ENCODE measurements around the gene BCL2A1.

Gene BCL2A1

DNA sequence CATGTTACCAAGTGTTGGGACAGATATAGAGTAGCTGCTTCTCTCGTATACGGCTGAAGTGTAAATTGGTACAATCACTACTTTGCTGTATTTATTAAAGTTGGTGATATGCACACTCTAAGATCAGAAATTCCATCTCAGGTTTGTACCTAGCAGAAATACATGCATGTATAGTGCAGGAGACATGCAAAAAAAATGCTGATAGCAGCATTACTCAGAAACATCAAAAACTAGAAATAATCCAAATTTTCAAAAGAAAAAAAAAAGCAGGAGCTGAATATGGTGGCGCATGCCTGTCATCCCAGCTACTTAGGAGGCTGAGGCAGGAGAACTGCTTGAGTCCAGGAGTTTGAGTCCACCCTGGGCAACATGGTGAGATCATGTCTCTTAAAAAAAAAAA, 31.3 kb upstream of the BCL2A1 start:
- TF ChIP-seq, protein P1, sequence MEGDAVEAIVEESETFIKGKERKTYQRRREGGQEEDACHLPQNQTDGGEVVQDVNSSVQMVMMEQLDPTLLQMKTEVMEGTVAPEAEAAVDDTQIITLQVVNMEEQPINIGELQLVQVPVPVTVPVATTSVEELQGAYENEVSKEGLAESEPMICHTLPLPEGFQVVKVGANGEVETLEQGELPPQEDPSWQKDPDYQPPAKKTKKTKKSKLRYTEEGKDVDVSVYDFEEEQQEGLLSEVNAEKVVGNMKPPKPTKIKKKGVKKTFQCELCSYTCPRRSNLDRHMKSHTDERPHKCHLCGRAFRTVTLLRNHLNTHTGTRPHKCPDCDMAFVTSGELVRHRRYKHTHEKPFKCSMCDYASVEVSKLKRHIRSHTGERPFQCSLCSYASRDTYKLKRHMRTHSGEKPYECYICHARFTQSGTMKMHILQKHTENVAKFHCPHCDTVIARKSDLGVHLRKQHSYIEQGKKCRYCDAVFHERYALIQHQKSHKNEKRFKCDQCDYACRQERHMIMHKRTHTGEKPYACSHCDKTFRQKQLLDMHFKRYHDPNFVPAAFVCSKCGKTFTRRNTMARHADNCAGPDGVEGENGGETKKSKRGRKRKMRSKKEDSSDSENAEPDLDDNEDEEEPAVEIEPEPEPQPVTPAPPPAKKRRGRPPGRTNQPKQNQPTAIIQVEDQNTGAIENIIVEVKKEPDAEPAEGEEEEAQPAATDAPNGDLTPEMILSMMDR (IDR thresholded peaks at IDR 0.05) = no peak
- no peak for DNase-seq (ENCODE audit: low spot score)
- Histone ChIP-seq H3K4me3 (no peak overlapping the region), H3K27ac (no peak overlapping the region)

DNA sequence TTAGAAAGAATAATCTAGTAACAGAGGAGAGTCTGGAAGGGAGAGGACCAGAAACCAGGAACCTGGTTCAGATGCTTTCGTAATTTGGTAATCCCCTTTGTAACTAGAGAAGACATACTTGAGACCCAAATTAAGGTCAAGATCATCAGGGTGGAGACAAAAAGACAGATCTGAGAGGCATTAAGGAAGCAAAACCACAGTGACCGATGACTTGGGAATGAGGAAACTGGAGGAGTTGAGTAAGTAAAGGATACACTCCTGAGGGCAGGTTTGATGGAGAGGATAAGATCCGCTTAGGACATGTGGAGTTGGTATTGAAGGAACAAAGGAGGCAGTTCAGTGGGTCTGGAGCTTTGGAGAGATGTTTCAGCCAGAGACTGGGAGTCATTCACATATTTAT, 23.6 kb upstream of the BCL2A1 start:
- no peak overlapping the region for H3K27ac ChIP-seq
- no peak overlapping the region for H3K4me3 ChIP-seq
- TF ChIP-seq, protein P1 (IDR thresholded peaks at IDR 0.05) = no peak
- DNase-seq (ENCODE audit: low spot score) = no peak

DNA sequence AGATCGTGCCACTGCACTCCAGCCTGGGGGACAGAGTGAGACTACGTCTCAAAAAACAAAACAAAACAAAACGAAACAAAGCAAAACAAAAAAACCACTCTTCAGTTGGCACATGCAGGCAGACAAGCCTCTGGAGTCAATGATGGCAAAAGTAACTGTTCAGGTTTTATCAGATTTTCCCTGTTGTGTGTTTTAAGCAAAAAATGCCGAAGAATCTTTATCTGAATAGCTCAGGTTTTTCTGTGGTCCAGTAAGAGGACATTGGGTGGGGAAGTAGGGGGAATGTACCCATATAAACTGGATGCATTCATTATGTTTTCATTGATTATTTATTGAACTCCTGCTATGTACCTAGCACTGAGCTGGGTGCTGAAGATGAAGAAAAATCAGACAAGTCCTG, 20.8 kb upstream of the BCL2A1 start:
- no peak for DNase-seq (ENCODE audit: low spot score)
- Histone ChIP-seq H3K4me3 (no peak overlapping the region), H3K27ac (no peak overlapping the region)
- TF ChIP-seq, protein P1 (IDR thresholded peaks at IDR 0.05) = no peak

DNA sequence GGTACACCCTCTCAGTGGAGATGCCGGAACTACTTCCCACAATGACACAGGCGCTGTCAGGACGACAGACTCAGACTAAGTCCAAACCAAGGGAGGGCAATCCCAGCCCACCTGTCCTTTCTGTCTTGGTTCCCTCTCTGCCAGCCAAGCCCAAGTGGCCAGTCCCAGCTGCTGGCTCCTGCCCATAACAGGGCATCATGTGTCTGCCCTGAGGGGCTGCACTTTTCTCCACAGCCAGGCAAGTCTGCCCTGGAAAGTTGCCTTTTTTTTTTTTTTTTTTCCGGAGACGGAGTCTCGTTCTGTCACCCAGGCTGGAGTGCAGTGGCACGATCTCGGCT, 20.0 kb upstream of the BCL2A1 start:
- TF ChIP-seq, protein P1 (IDR thresholded peaks at IDR 0.05) = no peak
- no peak overlapping the region for H3K27ac ChIP-seq
- no peak for DNase-seq (ENCODE audit: low spot score)
- no peak overlapping the region for H3K4me3 ChIP-seq

DNA sequence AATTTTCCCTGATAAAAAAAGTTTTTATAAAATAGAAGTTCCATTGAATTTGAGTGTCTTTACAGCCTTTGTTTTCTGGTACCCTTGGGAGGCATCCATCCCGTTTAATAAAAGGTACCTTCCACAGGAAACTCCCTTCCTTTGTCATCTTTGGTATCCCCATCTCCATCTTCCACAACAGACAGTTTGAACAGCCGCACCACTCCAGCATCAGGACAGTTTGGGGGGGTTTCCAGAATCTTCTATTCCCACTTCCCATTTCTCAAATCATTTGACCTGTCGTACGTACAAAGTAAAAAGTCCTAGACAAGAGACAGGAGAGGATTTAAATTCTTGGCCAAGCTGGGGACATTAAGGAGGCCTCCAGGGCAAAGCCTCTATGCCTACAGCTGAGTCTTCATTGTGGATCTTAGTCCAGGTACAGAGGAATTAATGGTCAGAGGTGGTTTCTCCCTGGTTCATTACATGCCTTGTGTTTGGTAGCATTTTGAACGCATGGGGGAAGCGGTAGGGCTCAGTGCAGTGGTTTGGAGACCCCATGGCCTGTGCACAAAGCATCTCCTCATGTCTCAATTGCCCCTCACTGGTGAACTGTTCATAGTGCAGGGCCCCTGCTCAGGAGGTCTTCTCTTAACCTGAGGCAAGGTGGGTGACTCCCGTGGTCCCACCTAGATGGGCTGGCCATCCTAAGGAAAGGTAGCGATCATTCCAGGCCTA, 19.4 kb upstream of the BCL2A1 start:
- TF ChIP-seq, protein P1 (IDR thresholded peaks at IDR 0.05) = no peak
- no peak overlapping the region for H3K27ac ChIP-seq
- H3K4me3 ChIP-seq = no peak overlapping the region
- DNase-seq (ENCODE audit: low spot score) = no peak

DNA sequence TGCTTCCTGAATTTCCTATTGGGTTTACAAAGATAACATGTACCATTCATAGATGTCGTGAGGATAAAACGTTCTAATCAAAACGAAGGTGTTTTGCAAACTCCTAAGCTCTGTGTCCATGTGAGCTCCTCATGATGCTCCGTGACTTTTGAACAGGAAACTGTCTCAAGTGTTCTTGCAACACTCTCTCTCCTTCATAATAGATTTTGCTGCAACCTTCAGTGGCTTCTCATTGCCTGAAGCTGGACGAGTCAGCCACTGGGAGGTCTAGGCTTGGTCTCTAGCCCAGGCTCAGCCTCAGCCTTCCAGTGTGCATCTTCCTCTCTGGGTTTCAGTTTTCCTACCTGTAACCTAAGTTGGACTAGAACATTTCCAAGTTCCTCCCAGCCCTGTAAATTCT, 18.7 kb upstream of the BCL2A1 start:
- no peak overlapping the region for H3K27ac ChIP-seq
- TF ChIP-seq, protein P1 (IDR thresholded peaks at IDR 0.05) = no peak
- no peak for DNase-seq (ENCODE audit: low spot score)
- no peak overlapping the region for H3K4me3 ChIP-seq

DNA sequence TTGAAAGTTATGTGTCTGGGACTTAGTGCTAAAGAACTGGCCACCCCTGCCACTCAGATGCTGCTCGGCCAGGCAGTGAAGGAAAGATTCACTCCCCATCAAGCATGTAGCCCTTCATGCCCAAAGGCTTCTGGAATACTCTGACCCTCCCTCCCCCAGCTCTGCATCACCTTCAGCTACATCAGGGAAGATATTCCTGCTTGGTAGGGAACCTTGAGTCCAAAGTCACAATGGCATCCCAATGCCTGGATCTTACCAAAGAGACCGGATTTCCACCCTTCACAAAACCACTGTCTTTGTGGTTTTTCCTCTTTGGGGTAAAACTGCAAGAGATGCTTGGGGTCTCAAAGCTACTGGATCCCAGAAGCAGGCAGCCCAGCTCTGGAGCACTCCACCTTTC, 18.2 kb upstream of the BCL2A1 start:
- TF ChIP-seq, protein P1 (IDR thresholded peaks at IDR 0.05) = no peak
- DNase-seq (ENCODE audit: low spot score) = no peak
- no peak overlapping the region for H3K27ac ChIP-seq

More for the DNA sequence above, 18.2 kb upstream of the BCL2A1 start:
- H3K4me3 ChIP-seq = no peak overlapping the region
